LoVo (cell line): ENCODE data around the gene PROCR.
"Not testable (repeated sequence)": the region's sequence is repeated elsewhere in the genome, so short reads cannot be mapped to it uniquely, and the experiment has no call there.

Experiments
- DNase-seq: peaks from one replicate; pipeline ENCODE4 v3.0.0-alpha.2; 2016; ENCODE audit warnings: low spot score

PROCR gene

DNA sequence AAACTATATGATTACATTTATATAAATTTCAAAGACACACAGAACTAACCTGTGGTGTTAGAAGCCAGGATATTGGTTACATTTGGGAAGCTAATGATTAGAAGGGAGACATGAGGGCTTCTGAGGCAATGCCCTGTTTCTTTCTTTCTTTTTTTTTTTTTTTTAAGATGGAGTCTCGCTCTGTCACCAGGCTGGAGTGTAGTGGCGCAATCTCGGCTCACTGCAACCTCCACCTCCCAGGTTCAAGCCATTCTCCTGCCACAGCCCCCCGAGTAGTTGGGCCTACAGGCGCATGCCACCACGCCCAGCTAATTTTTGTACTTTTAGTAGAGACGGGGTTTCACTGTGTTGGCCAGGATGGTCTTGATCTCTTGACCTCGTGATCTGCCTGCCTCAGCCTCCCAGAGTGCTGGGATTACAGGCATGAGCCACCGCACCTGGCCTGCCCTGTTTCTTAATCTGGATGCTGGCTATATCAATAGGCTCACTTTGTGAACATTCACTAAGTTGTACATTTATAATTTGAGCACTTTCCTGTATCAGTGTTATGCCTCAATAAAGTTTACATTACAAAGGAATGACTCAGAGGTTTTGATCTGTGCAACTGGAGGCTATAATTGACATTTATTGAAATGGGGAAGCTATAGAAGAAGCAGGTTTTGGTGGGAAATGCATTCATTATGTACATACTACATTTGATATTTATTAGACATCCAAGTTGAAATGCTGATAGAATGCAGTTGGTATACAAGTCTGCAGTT, 21.3 kb downstream of the PROCR start:
- DNase-seq = not testable (repeated sequence)

DNA sequence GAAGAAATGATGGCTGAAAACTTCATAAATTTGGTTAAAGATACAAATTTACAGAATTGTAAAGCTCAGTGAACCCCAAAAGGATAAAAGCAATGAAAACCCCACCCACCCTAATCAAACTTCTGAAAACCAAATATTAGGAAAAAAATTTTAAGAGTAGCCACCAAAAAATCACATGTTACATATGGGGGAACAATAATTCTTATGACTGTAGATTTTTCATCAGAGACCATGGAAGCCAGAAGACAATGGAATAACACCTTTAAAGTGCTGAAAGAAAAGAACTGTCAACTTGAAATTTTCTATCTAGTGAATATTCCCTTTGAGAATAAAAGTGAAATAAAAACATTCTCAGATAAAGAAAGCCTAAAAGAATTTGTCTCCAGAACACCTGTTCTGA, 24.4 kb downstream of the PROCR start:
- no peak for DNase-seq

DNA sequence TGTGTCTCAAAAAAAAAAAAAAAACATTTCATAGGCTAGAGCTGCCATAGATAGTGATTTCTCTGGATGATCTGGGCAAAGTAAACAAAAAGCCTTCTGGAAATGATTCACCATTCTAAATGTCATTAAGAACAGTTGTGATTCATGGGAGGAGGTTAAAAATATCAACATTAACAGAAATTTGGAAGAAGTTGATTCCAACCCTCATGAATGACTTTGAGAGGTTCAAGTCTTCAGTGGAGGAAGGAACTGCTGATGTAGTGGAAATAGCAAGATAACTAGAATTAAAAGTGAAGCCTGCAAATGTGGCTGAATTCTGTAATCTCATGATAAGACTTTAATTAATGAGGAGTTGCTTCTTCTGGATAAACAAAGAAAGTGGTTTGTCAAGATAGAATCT, 27.9 kb downstream of the PROCR start:
- DNase-seq = no peak

DNA sequence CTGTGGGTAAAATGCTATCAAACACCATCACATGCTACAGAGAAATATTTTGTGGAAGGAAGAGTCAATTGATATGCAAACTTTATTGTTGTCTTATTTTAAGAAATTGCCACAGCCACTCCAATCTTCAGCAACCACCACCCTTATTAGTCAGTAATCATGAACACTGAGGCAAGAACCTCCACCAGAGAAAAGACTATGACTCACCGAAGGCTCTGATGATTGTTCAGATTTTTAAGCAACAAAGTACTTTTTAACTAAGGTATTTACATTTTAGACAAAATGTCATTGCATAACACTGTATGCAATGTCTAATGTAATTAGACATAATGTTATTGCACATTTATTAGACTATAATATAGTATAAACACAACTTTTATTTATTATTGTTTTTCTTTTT, 28.4 kb downstream of the PROCR start:
- no peak for DNase-seq

DNA sequence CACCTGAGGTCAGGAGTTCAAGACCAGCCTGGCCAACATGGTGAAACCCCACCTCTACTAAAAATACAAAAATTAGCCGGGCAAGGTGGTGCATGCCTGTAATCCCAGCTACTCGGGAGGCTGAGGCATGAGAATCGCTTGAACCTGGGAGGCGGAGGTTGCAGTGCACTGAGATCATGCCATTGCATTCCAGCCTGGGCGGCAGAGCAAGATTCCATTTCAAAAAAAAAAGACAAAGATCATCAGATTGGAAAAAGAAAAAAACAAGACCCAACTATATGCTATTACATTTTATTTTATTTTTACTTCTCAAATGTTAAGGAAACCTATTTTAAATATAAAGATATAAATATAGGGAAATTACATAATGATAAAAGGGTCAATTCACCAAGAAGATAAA, 29.6 kb downstream of the PROCR start:
- not testable (repeated sequence) for DNase-seq

DNA sequence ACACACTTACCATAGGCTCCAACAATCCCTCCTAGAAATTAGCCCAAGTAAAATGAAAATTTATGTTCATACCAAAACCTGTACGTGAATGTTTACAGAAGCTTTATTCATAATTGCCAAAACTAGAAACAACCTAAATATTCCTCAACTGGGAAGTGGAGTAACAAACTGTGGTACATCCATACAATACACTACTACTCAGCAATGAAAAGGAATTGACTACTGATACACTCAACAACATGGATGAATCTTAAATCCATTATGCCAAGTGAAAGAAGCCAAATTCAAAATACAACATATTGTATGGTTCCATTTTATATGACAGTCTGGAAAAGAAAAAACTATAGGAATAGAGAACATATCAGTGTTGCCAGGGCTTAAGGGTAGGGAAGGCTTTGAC, 34.9 kb downstream of the PROCR start:
- no peak for DNase-seq

DNA sequence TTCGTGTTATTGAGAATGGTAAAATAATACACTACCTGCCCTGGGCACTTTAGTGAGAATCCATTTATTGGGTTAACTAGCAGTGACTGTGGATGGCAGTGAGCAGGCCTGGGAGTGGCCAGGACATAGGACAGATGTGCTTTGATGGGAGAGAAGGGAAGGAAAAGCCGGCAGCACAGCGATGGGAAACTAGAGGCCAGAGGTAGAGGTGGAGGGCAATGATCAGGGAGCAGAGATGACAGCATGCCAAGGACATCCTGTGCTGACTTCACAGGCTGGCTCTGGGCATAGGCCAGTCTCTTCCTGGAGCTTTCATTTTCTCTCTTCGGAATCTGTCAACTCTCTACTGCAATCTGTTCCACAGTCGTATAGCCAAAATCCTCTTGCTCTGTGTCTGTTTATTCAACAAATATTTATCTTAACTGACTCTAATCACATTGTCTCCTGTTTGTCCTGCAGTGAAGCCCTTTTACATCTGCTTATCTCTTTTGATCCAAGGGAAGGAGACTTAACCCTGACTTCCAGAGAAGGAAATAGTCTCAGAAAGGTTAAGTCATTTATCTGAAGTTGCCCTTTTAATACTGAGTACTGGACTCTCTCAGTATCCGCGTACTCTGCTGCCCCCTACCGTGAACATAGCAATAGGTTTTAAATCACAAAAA, 36.2 kb downstream of the PROCR start:
- DNase-seq = peak; percentile 77

DNA sequence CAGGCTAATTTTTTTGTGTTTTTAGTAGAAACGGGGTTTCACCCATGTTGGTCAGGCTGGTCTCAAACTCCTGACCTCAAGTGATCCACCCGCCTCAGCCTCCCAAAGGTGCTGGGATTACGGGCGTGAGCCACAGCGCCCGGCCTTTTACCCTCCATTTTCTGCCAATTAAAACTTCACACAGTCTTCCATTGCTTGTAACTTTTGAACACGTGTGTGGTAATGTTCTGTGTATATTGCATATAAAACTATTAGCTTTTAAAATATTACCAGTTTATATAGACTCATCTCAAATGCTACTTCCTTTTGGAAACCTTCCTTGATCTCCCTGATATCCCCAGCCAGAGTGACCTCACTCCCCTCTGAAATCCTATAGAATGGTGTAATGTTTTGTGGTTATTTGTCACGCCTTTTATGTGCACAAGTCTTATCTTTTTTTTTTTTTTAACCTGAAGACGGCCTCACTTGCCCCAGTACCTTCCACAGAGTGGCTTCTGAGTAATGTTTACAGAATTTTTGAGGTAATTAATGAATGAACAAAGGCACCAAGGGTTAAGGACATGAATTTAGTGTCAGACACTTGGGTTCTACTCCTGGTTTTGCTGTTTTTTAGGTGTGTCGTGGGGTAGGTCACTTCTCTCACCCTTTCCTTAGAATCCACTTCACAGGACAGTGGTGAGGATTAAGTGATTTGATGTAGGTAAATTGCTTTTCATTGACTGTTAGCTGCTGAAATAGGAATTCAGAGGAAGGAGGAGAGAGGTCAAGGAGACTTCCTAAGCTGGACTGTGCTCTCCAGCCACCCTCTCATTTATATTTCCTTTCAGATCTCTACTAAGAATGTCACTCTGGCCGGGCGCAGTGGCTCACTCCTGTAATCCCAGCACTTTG, 43.4 kb downstream of the PROCR start:
- peak; percentile 78 for DNase-seq

DNA sequence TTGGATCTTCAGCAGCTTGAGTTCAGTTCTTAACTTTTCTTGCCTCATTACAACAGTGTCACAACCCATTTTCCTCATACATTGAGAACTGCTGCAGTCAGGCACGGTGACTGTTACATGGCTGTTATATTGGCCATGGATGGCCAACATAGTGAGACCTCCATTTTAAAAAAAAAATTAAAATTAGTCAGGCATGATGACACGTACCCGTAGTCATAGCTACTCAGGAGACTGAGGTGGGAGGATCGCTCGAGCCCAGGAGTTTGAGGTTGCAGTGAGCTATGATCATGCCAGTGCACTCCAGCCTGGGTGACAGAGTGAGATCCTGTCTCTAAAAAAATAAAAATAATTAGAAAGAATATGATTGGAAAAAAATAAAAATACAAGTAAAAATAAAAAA, 44.7 kb downstream of the PROCR start:
- no peak for DNase-seq

DNA sequence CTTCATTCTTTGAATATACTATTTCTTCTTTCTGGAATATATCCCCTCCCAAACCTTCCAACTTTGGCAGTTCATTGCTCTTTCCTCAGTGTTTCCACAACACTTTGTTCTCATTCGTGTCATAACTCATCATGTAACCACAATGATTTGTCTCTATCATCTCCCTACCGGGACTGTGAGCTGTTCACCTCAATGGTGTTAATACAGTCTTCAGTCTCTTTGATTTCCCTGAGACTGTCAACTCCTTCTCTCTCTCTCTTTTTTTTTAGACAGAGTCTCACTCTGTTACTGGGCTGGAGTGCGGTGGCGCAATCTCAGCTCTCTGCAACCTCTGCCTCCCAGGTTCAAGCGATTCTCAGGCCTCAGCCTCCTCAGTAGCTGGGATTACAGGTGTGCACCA, 52.1 kb downstream of the PROCR start:
- no peak for DNase-seq

DNA sequence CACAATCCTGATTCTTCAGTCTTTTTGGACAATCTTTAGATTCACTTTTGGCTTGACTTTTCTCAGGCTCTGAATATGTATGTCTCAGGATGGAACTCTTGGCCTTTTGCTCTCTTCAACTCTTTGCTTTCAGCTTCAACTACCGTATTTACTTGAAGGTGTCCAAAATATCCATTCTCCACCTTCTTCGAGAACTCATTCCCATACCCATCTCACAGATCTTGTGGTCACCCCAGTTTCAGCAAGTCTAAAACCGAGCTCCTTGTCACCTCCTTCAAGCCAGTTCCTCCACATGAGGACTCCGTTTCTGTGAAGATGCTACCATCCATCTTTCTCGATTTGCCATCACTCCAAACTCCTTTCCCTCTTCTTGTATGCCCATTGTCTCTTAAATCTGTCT, 52.7 kb downstream of the PROCR start:
- no peak for DNase-seq

DNA sequence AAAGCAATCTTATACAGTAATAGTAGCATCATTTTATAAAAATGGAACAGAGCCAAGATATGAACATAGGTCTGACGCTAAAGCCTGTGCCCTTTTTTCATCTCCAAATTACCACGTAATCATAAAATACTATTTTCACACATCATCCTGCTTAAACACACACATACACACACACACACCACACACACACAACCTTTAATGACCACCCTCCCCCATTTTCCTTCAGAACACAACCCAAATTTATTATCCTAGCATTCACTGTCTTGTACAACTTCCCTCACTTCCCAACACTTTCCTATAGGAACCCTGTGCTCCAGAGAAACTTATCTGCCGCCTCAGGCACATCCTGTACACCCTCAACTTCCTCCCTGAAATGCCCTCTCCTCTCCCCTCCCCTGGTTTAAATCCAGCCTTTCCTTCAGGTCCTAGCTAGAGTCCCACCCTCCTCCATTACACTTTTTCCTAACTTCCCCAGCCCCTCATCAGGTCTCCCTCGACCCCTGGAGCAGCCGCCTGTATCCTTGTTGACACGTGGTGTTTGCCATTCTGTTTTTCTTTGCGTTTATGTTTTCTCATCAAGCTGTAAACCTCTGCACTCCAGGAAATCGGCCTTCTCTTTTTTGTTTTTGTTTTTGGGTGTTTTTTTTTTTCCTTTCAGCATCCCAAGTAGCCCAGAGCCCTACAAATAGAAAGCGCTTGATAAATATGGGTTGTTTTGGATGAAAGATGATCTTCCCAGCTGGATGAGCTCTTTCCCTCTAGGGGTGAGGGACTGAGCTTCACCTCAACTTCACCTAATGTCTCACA, 53.6 kb downstream of the PROCR start:
- DNase-seq = no peak

DNA sequence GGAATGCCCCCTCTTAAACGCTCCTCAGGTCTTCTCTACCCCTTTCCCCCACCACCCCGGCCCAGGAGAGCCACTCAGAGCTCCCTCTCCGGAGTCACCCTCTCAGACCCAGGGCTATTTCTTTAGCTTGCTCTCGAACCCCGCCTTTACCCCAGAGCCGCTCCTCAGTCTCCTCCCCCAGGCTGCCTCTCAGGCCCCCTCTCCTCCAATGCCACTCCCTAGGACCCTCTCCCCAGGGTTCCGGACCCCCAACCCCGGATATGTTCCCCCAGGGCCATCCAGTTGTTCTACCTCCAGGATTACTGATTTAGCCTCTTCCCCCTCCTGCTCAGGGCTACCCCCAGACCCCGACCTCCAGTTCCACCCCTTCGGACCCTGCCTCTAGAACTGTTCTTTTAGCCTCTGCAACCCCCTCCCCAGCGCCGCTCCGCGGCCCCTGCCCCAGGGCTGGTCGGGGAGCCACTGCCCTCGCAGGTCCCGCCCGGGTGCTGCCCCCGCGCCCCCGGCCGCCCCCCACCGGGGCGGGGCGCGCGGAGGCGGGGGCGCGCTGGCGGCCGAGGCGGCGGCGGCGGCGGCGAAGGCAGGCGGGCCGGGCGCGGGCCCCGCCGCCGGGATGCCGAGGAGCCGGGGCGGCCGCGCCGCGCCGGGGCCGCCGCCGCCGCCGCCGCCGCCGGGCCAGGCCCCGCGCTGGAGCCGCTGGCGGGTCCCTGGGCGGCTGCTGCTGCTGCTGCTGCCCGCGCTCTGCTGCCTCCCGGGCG, 54.4 kb downstream of the PROCR start, which contains the start of gene MMP24:
Gene MMP24 (plus strand): TSS at position 565 of the 758 bp plus-strand sequence. CDS start 49 bp downstream, at position 614.
- DNase-seq = no peak
